GM12878 (cell line): ENCODE results near the gene SMAGP. TPM values are rescaled to one million over a fixed set of nuclear protein-coding genes. Genes with fewer than 3 reads are reported as not detected.

ENCODE experiments used
- ATAC-seq: fragments of 200-7000 bp; cut with Tn5 transposase; 3 replicates; pipeline ENCODE4 v1.9.1; 2020; ENCODE audit warnings: mild to moderate bottlenecking, moderate library complexity
- BruUV-seq: library from RNA; stranded (reverse); fragments of 400-500 nt; replicated peaks from 2 replicates; lab custom pipeline; 2021; lab: Mats Ljungman, UMichigan
- CTCF ChIA-PET: fragments of 300-600 bp; sonication (Branson Sonifier 250); formaldehyde crosslinking; extraction: SDS; loops from one replicate; lab custom pipeline; 2021; ENCODE audit warnings: inconsistent platforms; lab: Yijun Ruan, JAX
- POLR2A ChIA-PET: fragments of 350-600 bp; formaldehyde crosslinking; extraction: SDS; loops from one replicate; lab custom pipeline; 2021; ENCODE audit warnings: inconsistent platforms; lab: Charles Lee
- RAD21 ChIA-PET: fragments of 300-600 bp; sonication (Branson Sonifier 250); formaldehyde crosslinking; loops from one replicate; lab custom pipeline; 2023; ENCODE audit warnings: antibody characterized with exemption; ENCODE audit not compliant: unreplicated experiment; lab: Charles Lee
- SMC1A ChIA-PET: fragments of 300-600 bp; sonication (Branson Sonifier 250); formaldehyde crosslinking; loops from one replicate; lab custom pipeline; 2023; ENCODE audit not compliant: unreplicated experiment, uncharacterized antibody; lab: Charles Lee
- DNase-seq: peaks from one replicate; pipeline ENCODE4 v3.0.0-alpha.2; 2011; ENCODE audit warnings: low read depth, low spot score
- FAIRE-seq: peaks from 3 replicates; lab custom pipeline; 2011; peaks lifted over from hg19 to GRCh38; lab: Jason Lieb, UNC
- H2AFZ ChIP-seq: 2 replicates; pipeline ENCODE4 v1.6.0; 2011; ENCODE audit warnings: low read depth, low read length, control low read depth; ENCODE audit not compliant: control insufficient read depth
- H3K27ac ChIP-seq: 2 replicates; pipeline ENCODE4 v1.5.1; 2011; ENCODE audit warnings: control low read depth; ENCODE audit not compliant: control insufficient read depth, insufficient read depth
- H3K27me3 ChIP-seq, 2 experiments: replicated peaks in 1 of 2; 2 replicates each; pipeline versions ENCODE4 v1.6.0 to v1.6.1; 2011; ENCODE audit warnings: low read length in 1 of 2; ENCODE audit not compliant: control insufficient read depth in 2 of 2, insufficient read depth in 2 of 2
- H3K36me3 ChIP-seq, 2 experiments: 2 replicates each; pipeline ENCODE4 v1.5.1; 2011; ENCODE audit warnings: low read length in 1 of 2; ENCODE audit not compliant: control insufficient read depth in 2 of 2, insufficient read depth in 2 of 2
- H3K4me1 ChIP-seq: 2 replicates; pipeline ENCODE4 v1.6.1; 2011; ENCODE audit warnings: mild to moderate bottlenecking, low read length, moderate library complexity, mixed read lengths; ENCODE audit not compliant: control insufficient read depth, insufficient read depth
- H3K4me2 ChIP-seq: 2 replicates; pipeline ENCODE4 v1.6.0; 2011; ENCODE audit warnings: control low read depth; ENCODE audit not compliant: control insufficient read depth, insufficient read depth
- H3K4me3 ChIP-seq: fragments of 200-600 bp; sonication (generic); 2 replicates; pipeline ENCODE4 v1.5.1; 2016
- H3K79me2 ChIP-seq: 2 replicates; pipeline ENCODE4 v1.6.0; 2011; ENCODE audit warnings: low read length; ENCODE audit not compliant: control insufficient read depth, insufficient read depth
- H3K9ac ChIP-seq: 2 replicates; pipeline ENCODE4 v1.8.0; 2011; ENCODE audit warnings: low read length, control low read depth, mixed read lengths; ENCODE audit not compliant: control insufficient read depth, insufficient read depth
- H3K9me3 ChIP-seq: replicated peaks from 3 replicates; pipeline ENCODE4 v1.5.1; 2011; ENCODE audit warnings: mild to moderate bottlenecking, low read length; ENCODE audit not compliant: control insufficient read depth, insufficient read depth
- H4K20me1 ChIP-seq: 2 replicates; pipeline ENCODE4 v1.6.0; 2011; ENCODE audit not compliant: control insufficient read depth, insufficient read depth
- CHD4 ChIP-seq: fragments of 200-600 bp; sonication (generic); IDR thresholded peaks from 2 replicates; pipeline ENCODE4 v1.6.1; 2016; ENCODE audit warnings: mild to moderate bottlenecking
- HDAC2 ChIP-seq: fragments of 200-600 bp; sonication (generic); IDR thresholded peaks from 2 replicates; pipeline ENCODE4 v1.6.1; 2017
- HDAC6 ChIP-seq: fragments of 200-600 bp; sonication (generic); IDR thresholded peaks from one replicate; pipeline ENCODE4 v1.8.0; 2017; ENCODE audit warnings: antibody characterized with exemption; ENCODE audit not compliant: unreplicated experiment
- IKZF1 ChIP-seq: fragments of 450-650 bp; conservative IDR thresholded peaks from 2 replicates; pipeline ENCODE4 v1.6.1; 2017; ENCODE audit warnings: antibody characterized with exemption, mild to moderate bottlenecking
- NR2F1 ChIP-seq: fragments of 450-650 bp; conservative IDR thresholded peaks from 2 replicates; pipeline ENCODE4 v1.6.1; 2017; ENCODE audit warnings: mild to moderate bottlenecking
- PML ChIP-seq: IDR thresholded peaks from 2 replicates; pipeline ENCODE4 v1.6.1; 2012; ENCODE audit warnings: low read length, inconsistent platforms
- POLR2A ChIP-seq: IDR thresholded peaks from 2 replicates; pipeline ENCODE4 v1.6.1; 2011; ENCODE audit warnings: low read depth, mild to moderate bottlenecking, low read length
- POLR2AphosphoS2 ChIP-seq: IDR thresholded peaks from 2 replicates; pipeline ENCODE4 v1.6.1; 2011; ENCODE audit warnings: low read depth, mild to moderate bottlenecking, low read length, improper control_type of control experiment, moderate library complexity
- POU2F2 ChIP-seq: IDR thresholded peaks from 3 replicates; pipeline ENCODE4 v1.6.1; 2011; ENCODE audit warnings: low read depth, mild to moderate bottlenecking, low read length, borderline replicate concordance
- RUNX3 ChIP-seq: IDR thresholded peaks from 2 replicates; pipeline ENCODE4 v1.6.1; 2012; ENCODE audit warnings: low read length, inconsistent platforms
- WGBS: methylation state at CpG from one replicate; pipeline ENCODE4 v1.1.6; 2016; ENCODE audit warnings: low lambda C conversion rate; ENCODE audit not compliant: insufficient replicate concordance, insufficient coverage; ENCODE audit errors: missing lambda C conversion rate; 5-methylcytosine and 5-hydroxymethylcytosine counted together
- in situ Hi-C: fragments of 300-500 bp; cut with MboI; formaldehyde crosslinking; loops from 9 replicates; pipeline ENCODE4 v1.14.3; 2018; ENCODE audit warnings: mixed read lengths
- intact Hi-C: fragments of 100-400 bp; cut with micrococcal nuclease; formaldehyde crosslinking; loops from one replicate; pipeline ENCODE4 v1.14.2; 2022; ENCODE audit not compliant: unreplicated experiment
- polyA plus RNA-seq, 11 experiments: library from polyadenylated mRNA; depleted of rRNA in 4 of 11; unstranded in 6 of 11; stranded (reverse) in 5 of 11; fragments of >200 nt; fragmentation: Nextera tagmentation in 4 of 11; fragmentation: Illumina TruSeq in 1 of 11; extraction: Ambion mirVana in 4 of 11; extraction: Trizol in 1 of 11; gene quantifications; 1 replicate in 1 of 11; 2 replicates in 10 of 11; pipeline versions ENCODE4 v1.2.1 to v1.2.3, GENCODE V29; 2011 to 2016; ENCODE audit warnings: inconsistent platforms in 2 of 11, missing spikeins in 2 of 11, low read depth in 1 of 11
- total RNA-seq, 4 experiments: library from RNA; depleted of rRNA in 3 of 4; stranded (reverse); fragments of >200 nt in 3 of 4; fragmentation: Illumina TruSeq in 1 of 4; extraction: Trizol in 1 of 4; gene quantifications; 2 replicates each; pipeline versions ENCODE4 v1.2.1 to v1.2.3, GENCODE V29; 2013 to 2021
- TF ChIP-seq, protein P1 (sequence below): fragments of 450-650 bp; formaldehyde crosslinking; IDR thresholded peaks from 2 replicates; pipeline ENCODE4 v1.5.0; 2022; ENCODE audit warnings: mild to moderate bottlenecking, missing genetic modification characterization
- TF ChIP-seq, protein P2 (sequence below): fragments of 450-650 bp; IDR thresholded peaks from 2 replicates; pipeline ENCODE4 v1.6.1; 2018; ENCODE audit warnings: mild to moderate bottlenecking, low read depth, moderate library complexity; ENCODE audit not compliant: partially characterized antibody
- TF ChIP-seq, protein P3 (sequence below): fragments of 450-650 bp; IDR thresholded peaks from 2 replicates; pipeline ENCODE4 v1.6.1; 2017; ENCODE audit warnings: borderline replicate concordance

SMAGP gene
- total and polyA plus RNA-seq, 10 of the 15 experiments (the other 5 are each of a cell fraction or from before 2014, with no cell fraction given) = 0.42 to 7.1 (median 3.9) TPM

GRCh38 chr12:51234530-51234929 lies 35.7 kb downstream of the SMAGP start:
- intact Hi-C loops (no loop called here), in situ Hi-C loops (no loop called here)
- H3K27ac ChIP-seq = no peak overlapping the region
- H3K4me1 ChIP-seq = no peaks in the 10 kb centered on the region
- ChIA-PET SMC1A (no interaction called here), RAD21 (no interaction called here), POLR2A (no interaction called here), CTCF (no interaction called here)
- no TSS peak for BruUV-seq
- DNase-seq = no peak
- H3K9me3 ChIP-seq = no peaks in the 10 kb centered on the region
- peaks cover 8% of the 10 kb centered on the region for H3K79me2 ChIP-seq
- no peak overlapping the region for H3K4me2 ChIP-seq
- no peak overlapping the region for H3K4me3 ChIP-seq
- TF ChIP-seq, protein P1, sequence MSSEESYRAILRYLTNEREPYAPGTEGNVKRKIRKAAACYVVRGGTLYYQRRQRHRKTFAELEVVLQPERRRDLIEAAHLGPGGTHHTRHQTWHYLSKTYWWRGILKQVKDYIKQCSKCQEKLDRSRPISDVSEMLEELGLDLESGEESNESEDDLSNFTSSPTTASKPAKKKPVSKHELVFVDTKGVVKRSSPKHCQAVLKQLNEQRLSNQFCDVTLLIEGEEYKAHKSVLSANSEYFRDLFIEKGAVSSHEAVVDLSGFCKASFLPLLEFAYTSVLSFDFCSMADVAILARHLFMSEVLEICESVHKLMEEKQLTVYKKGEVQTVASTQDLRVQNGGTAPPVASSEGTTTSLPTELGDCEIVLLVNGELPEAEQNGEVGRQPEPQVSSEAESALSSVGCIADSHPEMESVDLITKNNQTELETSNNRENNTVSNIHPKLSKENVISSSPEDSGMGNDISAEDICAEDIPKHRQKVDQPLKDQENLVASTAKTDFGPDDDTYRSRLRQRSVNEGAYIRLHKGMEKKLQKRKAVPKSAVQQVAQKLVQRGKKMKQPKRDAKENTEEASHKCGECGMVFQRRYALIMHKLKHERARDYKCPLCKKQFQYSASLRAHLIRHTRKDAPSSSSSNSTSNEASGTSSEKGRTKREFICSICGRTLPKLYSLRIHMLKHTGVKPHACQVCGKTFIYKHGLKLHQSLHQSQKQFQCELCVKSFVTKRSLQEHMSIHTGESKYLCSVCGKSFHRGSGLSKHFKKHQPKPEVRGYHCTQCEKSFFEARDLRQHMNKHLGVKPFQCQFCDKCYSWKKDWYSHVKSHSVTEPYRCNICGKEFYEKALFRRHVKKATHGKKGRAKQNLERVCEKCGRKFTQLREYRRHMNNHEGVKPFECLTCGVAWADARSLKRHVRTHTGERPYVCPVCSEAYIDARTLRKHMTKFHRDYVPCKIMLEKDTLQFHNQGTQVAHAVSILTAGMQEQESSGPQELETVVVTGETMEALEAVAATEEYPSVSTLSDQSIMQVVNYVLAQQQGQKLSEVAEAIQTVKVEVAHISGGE (CRISPR knock-in tag) = no peak
- TF ChIP-seq HDAC6 (no peak), RUNX3 (no peak)
- H4K20me1 ChIP-seq = no peaks in the 10 kb centered on the region
- H3K36me3 ChIP-seq = no peaks in the 10 kb centered on the region
- no peaks in the 10 kb centered on the region for H3K27me3 ChIP-seq
- no peak overlapping the region for H2AFZ ChIP-seq
- no peak overlapping the region for H3K9ac ChIP-seq
- ATAC-seq = no peak
- 86% methylated on average over 5 of the region's 5 CpGs for WGBS
- no peak for FAIRE-seq

GRCh38 chr12:51232642-51233041 lies 37.6 kb downstream of the SMAGP start:
- Histone ChIP-seq H3K9me3 (no peaks in the 10 kb centered on the region), H4K20me1 (no peaks in the 10 kb centered on the region), H2AFZ (no peak overlapping the region), H3K9ac (no peak overlapping the region), H3K4me2 (no peak overlapping the region), H3K27ac (no peak overlapping the region), H3K27me3 (no peaks in the 10 kb centered on the region), H3K4me3 (no peak overlapping the region), H3K36me3 (no peaks in the 10 kb centered on the region), H3K4me1 (no peaks in the 10 kb centered on the region), H3K79me2 (no peaks in the 10 kb centered on the region)
- ATAC-seq (no peak), FAIRE-seq (no peak), DNase-seq (no peak)
- in situ Hi-C loops (no loop called here), intact Hi-C loops (no loop called here)
- RAD21 ChIA-PET = no interaction called here
- CTCF ChIA-PET = no interaction called here
- no TSS peak for BruUV-seq
- SMC1A ChIA-PET = interaction anchor here (1.4 kb wide), 1 partner anchor 14 kb away, joined by 5 read pairs; no protein-coding TSS in a partner anchor
- POLR2A ChIA-PET = no interaction called here
- no peak for TF ChIP-seq HDAC2
- TF ChIP-seq POU2F2 = no peak
- TF ChIP-seq POLR2AphosphoS2 = no peak
- TF ChIP-seq POLR2A = no peak
- TF ChIP-seq NR2F1 = no peak
- TF ChIP-seq, protein P2, sequence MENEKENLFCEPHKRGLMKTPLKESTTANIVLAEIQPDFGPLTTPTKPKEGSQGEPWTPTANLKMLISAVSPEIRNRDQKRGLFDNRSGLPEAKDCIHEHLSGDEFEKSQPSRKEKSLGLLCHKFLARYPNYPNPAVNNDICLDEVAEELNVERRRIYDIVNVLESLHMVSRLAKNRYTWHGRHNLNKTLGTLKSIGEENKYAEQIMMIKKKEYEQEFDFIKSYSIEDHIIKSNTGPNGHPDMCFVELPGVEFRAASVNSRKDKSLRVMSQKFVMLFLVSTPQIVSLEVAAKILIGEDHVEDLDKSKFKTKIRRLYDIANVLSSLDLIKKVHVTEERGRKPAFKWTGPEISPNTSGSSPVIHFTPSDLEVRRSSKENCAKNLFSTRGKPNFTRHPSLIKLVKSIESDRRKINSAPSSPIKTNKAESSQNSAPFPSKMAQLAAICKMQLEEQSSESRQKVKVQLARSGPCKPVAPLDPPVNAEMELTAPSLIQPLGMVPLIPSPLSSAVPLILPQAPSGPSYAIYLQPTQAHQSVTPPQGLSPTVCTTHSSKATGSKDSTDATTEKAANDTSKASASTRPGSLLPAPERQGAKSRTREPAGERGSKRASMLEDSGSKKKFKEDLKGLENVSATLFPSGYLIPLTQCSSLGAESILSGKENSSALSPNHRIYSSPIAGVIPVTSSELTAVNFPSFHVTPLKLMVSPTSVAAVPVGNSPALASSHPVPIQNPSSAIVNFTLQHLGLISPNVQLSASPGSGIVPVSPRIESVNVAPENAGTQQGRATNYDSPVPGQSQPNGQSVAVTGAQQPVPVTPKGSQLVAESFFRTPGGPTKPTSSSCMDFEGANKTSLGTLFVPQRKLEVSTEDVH = no peak
- TF ChIP-seq, protein P3, sequence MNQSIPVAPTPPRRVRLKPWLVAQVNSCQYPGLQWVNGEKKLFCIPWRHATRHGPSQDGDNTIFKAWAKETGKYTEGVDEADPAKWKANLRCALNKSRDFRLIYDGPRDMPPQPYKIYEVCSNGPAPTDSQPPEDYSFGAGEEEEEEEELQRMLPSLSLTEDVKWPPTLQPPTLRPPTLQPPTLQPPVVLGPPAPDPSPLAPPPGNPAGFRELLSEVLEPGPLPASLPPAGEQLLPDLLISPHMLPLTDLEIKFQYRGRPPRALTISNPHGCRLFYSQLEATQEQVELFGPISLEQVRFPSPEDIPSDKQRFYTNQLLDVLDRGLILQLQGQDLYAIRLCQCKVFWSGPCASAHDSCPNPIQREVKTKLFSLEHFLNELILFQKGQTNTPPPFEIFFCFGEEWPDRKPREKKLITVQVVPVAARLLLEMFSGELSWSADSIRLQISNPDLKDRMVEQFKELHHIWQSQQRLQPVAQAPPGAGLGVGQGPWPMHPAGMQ = no peak
- TF ChIP-seq CHD4 = no peak
- TF ChIP-seq PML = no peak
- TF ChIP-seq IKZF1 = no peak
